ENCODE results near the gene KCNV2.

Gene KCNV2

DNA sequence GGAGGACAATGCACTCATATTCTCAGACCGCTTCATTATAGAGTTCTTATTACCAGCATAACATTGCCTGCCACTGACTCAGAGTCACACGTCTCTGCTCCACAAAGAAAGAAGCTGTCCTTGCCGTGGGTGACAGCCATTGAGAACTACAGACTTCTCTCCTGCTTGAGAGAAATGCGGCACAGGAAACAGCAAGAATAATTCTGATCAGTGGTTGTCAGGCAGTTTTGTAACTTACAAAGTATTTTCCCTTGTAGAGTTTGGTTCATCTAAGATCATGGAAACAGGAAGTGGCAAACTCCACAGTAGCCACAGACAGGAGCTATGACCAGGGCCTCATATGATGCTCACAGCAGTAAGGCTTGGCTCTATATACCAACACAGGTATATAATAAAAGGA lies 47.0 kb downstream of the KCNV2 start:
- TF ChIP-seq, protein P1, sequence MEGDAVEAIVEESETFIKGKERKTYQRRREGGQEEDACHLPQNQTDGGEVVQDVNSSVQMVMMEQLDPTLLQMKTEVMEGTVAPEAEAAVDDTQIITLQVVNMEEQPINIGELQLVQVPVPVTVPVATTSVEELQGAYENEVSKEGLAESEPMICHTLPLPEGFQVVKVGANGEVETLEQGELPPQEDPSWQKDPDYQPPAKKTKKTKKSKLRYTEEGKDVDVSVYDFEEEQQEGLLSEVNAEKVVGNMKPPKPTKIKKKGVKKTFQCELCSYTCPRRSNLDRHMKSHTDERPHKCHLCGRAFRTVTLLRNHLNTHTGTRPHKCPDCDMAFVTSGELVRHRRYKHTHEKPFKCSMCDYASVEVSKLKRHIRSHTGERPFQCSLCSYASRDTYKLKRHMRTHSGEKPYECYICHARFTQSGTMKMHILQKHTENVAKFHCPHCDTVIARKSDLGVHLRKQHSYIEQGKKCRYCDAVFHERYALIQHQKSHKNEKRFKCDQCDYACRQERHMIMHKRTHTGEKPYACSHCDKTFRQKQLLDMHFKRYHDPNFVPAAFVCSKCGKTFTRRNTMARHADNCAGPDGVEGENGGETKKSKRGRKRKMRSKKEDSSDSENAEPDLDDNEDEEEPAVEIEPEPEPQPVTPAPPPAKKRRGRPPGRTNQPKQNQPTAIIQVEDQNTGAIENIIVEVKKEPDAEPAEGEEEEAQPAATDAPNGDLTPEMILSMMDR (IDR thresholded peaks at IDR 0.05; ENCODE audit: borderline replicate concordance, insufficient read depth, low read depth, low read length): no peak
- no peak overlapping the region for H3K4me3 ChIP-seq (ENCODE audit: low read depth, low read length)

DNA sequence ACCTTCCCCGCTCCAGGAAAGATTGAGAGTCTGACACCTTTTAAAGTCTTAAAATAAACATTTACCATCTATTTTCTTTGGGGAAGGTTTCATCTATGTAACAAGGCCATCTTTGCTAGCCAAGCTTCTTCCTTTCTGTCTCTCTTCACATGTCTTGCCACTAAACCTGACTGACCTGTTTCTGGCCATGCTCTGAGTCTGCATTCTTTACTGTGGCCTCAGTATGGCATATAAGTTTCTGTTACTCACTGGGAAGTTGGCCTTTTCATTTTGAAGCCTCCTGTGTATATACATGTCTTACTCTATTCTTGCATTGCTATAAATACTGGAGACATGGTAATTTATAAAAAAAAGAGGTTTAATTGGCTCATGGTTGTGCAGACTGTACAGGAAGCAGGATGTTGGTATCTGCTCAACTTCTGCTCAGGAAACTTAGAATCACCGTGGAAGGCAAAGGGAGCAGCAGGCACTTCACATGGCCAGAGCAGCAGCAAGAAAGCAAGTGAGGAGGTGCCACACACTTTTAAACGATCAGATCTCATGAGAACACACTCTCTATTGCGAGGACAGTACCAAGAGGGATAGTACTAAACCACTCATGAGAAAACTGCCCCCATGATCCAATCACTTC lies 48.1 kb downstream of the KCNV2 start:
- TF ChIP-seq, protein P1 (IDR thresholded peaks at IDR 0.05; ENCODE audit: borderline replicate concordance, insufficient read depth, low read depth, low read length): no peak
- H3K4me3 ChIP-seq (ENCODE audit: low read depth, low read length): no peak overlapping the region

DNA sequence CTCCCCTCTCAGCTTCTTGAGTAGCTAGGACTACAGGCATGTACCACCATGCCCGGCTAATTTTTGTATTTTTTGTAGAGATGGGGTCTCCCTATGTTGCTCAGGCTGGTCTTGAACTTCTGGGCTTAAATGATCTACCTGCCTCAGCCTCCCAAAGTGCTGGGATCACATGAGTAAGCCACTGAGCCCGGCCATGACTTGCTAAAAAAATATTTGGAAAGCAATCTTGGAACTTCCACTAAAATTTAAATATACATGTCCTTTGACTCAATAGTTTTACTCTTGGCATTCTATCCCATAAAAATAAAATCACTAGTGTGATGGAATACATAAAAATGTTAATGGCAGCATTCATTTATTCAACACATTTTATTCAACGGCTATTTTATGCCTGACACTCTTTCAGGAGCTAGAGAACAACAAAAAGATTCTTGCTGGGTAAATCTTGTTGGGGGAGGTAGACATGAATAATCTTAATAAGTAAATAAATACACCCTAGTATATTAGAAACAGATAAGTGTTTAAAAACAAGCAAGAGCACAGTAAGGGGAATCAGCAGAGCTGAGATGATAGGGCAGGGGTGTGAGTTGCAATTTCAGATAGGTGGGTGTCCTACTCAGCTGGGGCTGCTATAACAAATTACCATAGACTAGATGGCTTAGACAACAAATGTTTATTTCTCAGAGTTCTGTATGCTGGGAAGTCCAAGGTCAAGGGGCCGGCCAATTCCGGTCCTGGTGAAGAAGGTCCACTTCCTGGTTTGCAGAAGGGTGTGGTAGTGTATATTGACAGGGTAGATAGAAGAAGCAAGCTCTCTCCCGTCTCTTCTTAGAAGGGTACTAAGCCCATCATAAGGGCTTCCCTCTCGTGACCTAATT lies 50.7 kb downstream of the KCNV2 start:
- TF ChIP-seq, protein P1 (IDR thresholded peaks at IDR 0.05; ENCODE audit: borderline replicate concordance, insufficient read depth, low read depth, low read length): no peak
- H3K4me3 ChIP-seq (ENCODE audit: low read depth, low read length): no peak overlapping the region

DNA sequence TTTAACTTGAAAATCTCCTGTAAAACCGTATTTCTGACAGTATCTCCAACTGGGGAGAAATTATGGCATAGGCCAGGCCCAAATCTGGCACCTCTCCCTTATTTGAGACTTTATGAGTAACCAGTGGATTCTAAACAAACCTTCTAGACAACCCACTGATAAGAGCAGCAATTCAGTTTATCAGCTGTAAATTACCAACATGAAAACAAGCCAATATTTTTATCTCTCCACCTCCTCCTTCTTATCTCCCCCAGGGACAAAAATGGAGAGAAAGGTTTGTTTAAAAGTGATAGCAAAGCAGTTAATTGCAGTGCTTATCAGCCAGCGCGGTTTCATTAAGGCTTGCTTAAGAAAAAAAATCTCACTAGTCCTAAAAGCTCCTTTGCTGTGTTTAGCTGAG lies 53.8 kb downstream of the KCNV2 start:
- TF ChIP-seq, protein P1 (IDR thresholded peaks at IDR 0.05; ENCODE audit: borderline replicate concordance, insufficient read depth, low read depth, low read length): no peak
- H3K4me3 ChIP-seq (ENCODE audit: low read depth, low read length): no peak overlapping the region

DNA sequence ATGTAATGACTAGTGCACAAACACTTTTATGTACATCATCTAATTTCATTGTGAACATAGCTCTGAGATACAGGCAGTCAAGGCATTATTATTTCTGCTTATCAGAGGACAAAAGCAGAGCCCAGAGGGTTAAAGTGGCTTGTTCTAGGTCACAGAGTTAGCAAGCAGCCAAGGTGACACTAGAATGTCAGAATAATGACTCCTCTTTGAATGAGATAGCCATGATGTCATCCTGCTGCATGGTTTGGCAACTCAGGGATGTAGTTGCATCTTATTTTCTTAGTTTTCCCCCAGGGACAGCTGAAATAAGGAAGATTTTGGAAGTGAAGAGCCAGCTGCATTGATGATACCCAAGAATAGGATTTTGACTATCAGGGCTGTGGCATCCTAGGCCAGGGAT lies 54.4 kb downstream of the KCNV2 start:
- TF ChIP-seq, protein P1 (IDR thresholded peaks at IDR 0.05; ENCODE audit: borderline replicate concordance, insufficient read depth, low read depth, low read length): no peak

DNA sequence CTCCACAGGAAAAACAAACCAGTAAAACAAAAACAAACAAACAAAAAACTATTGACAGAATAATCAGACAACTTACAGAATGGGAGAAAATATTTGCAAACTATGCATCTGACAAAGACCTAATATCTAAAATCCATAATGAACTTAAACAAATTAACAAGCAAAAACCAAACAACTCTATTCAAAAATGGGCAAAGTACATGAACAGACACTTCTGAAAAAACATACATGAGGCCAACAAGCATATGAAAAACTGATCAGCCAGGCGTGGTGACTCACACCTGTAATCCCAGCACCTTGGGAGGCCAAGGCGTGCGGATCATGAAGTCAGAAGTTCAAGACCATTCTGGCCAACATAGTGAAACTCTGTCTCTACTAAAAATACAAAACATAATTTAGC lies 60.1 kb downstream of the KCNV2 start:
- TF ChIP-seq, protein P1 (IDR thresholded peaks at IDR 0.05; ENCODE audit: borderline replicate concordance, insufficient read depth, low read depth, low read length): no peak
- H3K4me3 ChIP-seq (ENCODE audit: low read depth, low read length): no peak overlapping the region

More for the DNA sequence above, 54.4 kb downstream of the KCNV2 start:
- H3K4me3 ChIP-seq (ENCODE audit: low read depth, low read length): no peak overlapping the region

DNA sequence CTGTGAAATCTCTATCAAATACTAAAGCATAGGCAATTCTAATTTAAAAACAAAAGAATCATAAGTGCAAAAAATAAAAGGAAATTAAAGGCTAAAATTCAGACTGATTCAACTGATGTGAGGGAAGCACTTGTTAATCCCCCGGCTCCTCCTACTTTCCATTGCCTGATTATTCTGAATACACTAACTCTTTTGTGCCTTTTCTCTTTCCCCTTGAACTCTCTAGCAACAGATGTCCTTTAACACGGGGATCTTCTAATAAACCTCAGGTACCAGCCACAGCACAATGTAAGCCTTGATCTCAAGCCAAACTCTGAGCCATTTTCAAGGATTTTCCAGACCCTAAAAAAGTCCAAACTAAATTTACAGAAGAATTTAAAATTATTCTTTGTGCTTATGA lies 61.5 kb downstream of the KCNV2 start:
- TF ChIP-seq, protein P1 (IDR thresholded peaks at IDR 0.05; ENCODE audit: borderline replicate concordance, insufficient read depth, low read depth, low read length): no peak
- no peak overlapping the region for H3K4me3 ChIP-seq (ENCODE audit: low read depth, low read length)
